ENCODE measurements around the gene IQCH.
"Not testable (repeated sequence)": the region's sequence is repeated elsewhere in the genome, so short reads cannot be mapped to it uniquely, and the experiment has no call there.

Gene IQCH

DNA sequence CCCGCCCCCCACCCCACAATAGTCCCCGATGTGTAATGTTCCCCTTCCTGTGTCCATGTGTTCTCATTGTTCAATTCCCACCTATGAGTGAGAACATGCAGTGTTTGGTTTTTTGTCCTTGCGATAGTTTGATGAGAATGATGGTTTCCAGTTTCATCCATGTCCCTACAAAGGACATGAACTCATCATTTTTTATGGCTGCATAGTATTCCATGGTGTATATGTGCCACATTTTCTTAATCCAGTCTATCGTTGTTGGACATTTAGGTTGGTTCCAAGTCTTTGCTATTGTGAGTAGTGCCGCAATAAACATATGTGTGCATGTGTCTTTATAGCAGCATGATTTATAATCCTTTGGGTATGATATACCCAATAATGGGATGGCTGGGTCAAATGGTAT, 193.8 kb downstream of the IQCH start:
- not testable (repeated sequence) for DNase-seq (ENCODE audit: low read depth)

DNA sequence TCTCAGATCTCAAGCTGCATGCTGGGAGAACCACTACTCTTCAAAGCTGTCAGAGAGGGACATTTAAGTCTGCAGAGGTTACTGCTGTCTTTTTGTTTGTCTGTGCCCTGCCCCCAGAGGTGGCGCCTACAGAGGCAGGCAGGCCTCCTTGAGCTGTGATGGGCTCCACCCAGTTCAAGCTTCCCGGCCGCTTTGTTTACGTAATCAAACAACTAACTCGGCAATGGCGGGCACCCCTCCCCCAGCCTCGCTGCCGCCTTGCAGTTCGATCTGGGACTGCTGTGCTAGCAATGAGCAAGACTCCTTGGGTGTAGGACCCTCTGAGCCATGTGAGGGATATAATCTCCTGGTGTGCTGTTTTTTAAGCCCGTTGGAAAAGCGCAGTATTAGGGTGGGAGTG, 199.1 kb downstream of the IQCH start:
- DNase-seq (ENCODE audit: low read depth), result not testable (repeated sequence)

- DNase-seq (ENCODE audit: low read depth), result peak; percentile 71
Observed at GRCh38 chr15:67456677-67457529, 202.3 kb downstream of the IQCH start.

DNA sequence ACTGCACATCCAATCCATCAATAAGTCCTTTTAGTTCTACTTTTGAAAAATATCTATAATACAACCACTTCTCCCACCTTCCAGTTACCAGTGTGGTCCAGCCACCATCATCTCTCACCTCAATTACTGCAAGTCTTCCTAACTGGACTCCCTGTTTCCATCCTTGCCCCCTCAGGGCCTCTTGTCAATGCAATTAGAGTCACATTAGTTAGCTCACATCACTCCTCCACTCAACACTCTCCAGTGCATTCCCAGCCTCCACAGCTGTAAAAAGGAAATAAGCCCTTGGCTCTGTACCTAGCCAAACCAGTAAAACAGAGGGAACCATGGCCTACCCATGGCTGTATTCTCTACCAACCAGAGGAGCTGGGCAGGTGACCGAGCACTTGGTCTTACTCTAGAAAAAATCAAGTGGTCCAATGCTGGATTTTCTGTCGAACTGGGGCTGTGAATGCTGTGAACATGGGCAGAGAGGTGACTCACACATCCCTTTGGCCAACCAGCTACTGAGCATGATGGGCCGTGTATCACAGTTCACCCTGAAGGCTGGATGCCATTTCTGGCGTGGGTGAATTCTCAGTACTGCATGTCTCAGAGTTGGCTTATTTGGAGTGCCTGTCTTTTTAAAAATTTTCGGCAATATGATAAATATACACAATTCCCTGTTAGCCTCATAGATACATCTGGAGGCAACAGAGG, 203.9 kb downstream of the IQCH start:
- no peak for DNase-seq (ENCODE audit: low read depth)

- DNase-seq (ENCODE audit: low read depth), result no peak
Observed at GRCh38 chr15:67460521-67460920, 205.9 kb downstream of the IQCH start.

GRCh38 chr15:67461735-67462134, 207.1 kb downstream of the IQCH start:
- no peak for DNase-seq (ENCODE audit: low read depth)

DNA sequence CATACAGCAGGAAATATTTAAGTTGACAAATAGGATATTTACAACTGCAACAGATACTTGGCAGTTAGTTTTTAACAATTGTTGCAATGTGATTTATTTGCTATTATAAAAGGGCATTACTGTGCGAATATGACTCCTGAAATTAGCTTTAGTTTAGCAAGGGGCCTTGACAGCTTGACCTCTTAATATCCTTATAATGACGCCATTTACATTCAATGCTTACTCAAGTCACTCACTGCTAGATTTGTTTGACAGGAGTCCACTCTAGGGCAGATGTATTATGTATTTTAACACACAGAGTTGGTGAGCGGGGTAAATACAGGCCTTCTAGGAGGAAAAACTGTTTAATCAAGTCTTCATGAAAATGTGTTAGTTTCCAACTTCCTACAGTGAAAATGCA, 208.3 kb downstream of the IQCH start:
- no peak for DNase-seq (ENCODE audit: low read depth)

- DNase-seq (ENCODE audit: low read depth), result no peak
Observed at GRCh38 chr15:67463488-67463887, 208.9 kb downstream of the IQCH start.

DNA sequence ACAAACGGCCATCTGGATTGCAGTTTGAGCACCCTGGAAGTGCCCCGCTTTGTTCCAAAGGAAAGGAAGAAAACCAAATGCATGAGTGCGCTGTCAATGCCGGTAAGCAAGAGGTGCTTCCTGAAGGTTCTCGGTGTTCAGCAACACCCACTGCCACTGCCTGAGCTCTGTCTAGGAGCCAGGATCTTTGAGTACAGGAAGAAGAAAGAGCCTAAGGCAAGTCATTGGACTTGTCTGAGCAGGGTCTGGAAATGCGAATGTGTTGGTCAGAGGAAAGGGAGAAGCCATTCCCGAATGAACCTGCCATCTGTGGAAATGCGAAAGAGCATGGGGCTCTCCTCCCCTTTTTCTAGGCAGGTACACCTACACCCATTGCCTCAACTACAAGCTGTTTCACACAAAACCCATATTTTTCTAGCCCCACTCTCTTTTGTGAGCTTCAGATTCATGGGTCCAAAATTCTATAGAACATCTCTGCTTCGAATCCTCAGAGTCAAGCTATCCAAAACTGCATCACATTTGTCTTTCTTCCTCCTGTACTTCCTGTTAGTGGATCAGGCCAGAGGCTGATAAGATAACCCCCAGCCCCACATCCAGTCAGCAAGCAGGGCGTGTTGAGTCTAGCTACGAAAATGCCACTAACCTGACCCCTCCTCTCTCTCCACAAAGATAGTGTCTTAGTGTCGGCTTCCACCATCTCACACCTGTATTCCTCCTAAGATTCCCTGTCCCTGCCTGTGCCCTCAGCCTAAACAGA, 210.8 kb downstream of the IQCH start:
- DNase-seq (ENCODE audit: low read depth), result no peak

- DNase-seq (ENCODE audit: low read depth), result no peak
Observed at GRCh38 chr15:67468416-67468815, 213.8 kb downstream of the IQCH start.

- DNase-seq (ENCODE audit: low read depth), result no peak
Observed at GRCh38 chr15:67469680-67470079, 215.1 kb downstream of the IQCH start.

DNA sequence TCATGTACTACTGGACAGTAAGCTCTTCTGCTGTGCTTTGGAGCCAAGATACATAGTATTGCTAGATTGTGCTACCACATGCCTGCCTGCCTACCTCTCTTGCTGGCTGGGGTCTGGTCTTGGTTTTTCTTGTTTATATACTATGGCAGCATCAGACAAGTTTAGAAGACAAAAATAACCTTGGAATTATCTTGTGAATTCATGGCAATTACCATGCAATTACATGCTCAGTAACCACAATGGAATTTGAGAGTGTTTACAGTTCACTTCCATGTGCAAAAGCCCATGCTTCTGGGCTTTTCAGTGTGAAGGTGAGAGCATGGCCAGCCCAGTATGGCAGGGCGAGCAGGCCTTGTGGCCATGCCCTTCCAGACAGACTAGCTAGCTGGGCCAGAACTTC, 218.4 kb downstream of the IQCH start:
- no peak for DNase-seq (ENCODE audit: low read depth)

DNA sequence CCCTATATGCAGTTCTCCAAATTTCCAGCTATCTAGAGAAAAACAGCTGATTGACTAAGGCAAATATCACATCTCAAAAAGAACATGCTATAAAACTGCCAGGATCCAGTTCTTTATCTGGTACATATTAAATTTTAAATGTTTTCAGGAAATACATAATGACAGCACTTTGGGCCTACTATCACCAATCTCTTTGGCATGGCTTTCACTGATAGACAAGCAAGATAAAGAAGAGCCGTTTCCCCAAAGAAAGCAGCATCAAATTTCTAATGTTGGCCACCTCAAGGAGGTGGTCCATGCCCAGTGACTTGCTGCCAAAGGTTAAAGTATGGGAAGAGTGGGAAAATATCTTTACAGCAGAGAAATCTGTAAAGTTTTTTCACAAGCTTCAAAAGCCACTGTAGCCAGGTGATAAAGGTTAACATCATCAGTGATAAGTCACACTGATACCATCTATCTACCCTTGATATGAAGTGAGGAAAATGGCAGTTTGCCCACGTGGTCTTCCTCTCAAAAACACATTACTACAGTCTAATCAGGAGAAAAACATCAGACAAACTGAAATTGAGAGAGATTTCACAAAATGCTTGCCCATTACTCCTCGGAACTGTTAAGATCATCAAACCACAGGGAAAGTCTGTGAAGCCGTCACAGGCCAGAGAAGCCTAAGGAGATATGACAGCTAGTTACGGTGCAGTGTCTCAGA, 220.0 kb downstream of the IQCH start:
- no peak for DNase-seq (ENCODE audit: low read depth)

- DNase-seq (ENCODE audit: low read depth), result no peak
Observed at GRCh38 chr15:67479781-67480505, 225.4 kb downstream of the IQCH start.

GRCh38 chr15:67480741-67481140, 226.2 kb downstream of the IQCH start:
- no peak for DNase-seq (ENCODE audit: low read depth)

GRCh38 chr15:67481680-67482079, 227.1 kb downstream of the IQCH start:
- DNase-seq (ENCODE audit: low read depth), result no peak

GRCh38 chr15:67495585-67495984, 241.0 kb downstream of the IQCH start:
- DNase-seq (ENCODE audit: low read depth), result no peak

- DNase-seq (ENCODE audit: low read depth), result no peak
Observed at GRCh38 chr15:67501177-67501835, 246.7 kb downstream of the IQCH start.

DNA sequence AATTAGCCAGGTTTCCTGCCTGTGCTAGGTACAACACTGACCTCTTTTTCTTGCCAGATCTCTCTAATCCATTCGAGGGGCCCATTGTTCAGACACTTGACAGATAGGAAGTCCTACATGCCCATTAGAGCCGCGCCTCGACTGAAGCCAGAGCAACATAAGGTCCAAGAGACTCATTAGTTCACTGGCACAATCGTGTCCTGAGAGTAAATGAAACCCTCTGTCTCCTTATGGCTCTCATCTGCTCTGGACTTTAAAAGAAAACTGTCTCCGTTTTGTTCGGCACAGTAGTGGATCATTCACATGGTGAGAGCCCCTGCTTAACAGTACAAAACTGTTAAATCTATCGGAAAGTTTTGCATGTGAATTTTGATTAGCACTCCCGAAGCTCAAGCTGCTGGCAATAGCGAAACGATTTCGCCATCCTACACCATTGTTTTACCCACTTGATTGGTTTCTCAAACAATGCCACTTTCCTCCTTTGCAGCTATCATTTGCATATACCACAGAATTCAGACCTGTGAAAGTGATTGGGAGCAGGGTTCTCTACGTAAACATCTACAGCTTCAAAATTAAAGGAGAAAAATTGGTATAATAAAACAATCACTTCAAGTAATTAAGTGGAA, 247.4 kb downstream of the IQCH start:
- no peak for DNase-seq (ENCODE audit: low read depth)

GRCh38 chr15:67504056-67504455, 249.5 kb downstream of the IQCH start:
- no peak for DNase-seq (ENCODE audit: low read depth)

Data from activated T-cell treated with anti-CD3 and anti-CD28 coated beads for 48 hours (primary cell).